NCI-H1436 (cell line): Measurements from ENCODE around the gene RBL1.
"Not testable (repeated sequence)": the region's sequence is repeated elsewhere in the genome, so short reads cannot be mapped to it uniquely, and the experiment has no call there.

ENCODE experiments used
- DNase-seq: peaks from one replicate; lab custom pipeline; 2025; lab: John Stamatoyannopoulos, UW

The RBL1 gene

GRCh38 chr20:37075932-37076685 is 19.7 kb downstream of the RBL1 start:
- no peak for DNase-seq

GRCh38 chr20:37072293-37073196 is 23.3 kb downstream of the RBL1 start:
- no peak for DNase-seq

GRCh38 chr20:37071481-37071911 is 24.3 kb downstream of the RBL1 start:
- DNase-seq: no peak

GRCh38 chr20:37069563-37069962 is 26.2 kb downstream of the RBL1 start:
- not testable (repeated sequence) for DNase-seq

GRCh38 chr20:37066168-37066567 is 29.6 kb downstream of the RBL1 start:
- no peak for DNase-seq

- no peak for DNase-seq
Observed at GRCh38 chr20:37055276-37055675, 40.5 kb downstream of the RBL1 start.

GRCh38 chr20:37053230-37053950 is 42.4 kb downstream of the RBL1 start:
- no peak for DNase-seq

- DNase-seq: no peak
Observed at GRCh38 chr20:37042986-37043972, 52.5 kb downstream of the RBL1 start.

GRCh38 chr20:37039366-37039765 is 56.4 kb downstream of the RBL1 start:
- not testable (repeated sequence) for DNase-seq

- no peak for DNase-seq
Observed at GRCh38 chr20:37032077-37032476, 63.7 kb downstream of the RBL1 start.

- DNase-seq: no peak
Observed at GRCh38 chr20:37020636-37021035, 75.2 kb downstream of the RBL1 start.

GRCh38 chr20:37012631-37013030 is 83.2 kb downstream of the RBL1 start:
- not testable (repeated sequence) for DNase-seq

GRCh38 chr20:37011858-37012257 is 83.9 kb downstream of the RBL1 start:
- not testable (repeated sequence) for DNase-seq

- no peak for DNase-seq
Observed at GRCh38 chr20:37011147-37011546, 84.7 kb downstream of the RBL1 start.

GRCh38 chr20:37007898-37008649 is 87.7 kb downstream of the RBL1 start:
- DNase-seq: no peak

- DNase-seq: not testable (repeated sequence)
Observed at GRCh38 chr20:37005062-37005942, 90.5 kb downstream of the RBL1 start.

GRCh38 chr20:37001634-37002033 is 94.2 kb downstream of the RBL1 start:
- not testable (repeated sequence) for DNase-seq

- DNase-seq: not testable (repeated sequence)
Observed at GRCh38 chr20:37000171-37000570, 95.6 kb downstream of the RBL1 start.

GRCh38 chr20:36998652-36999051 is 97.1 kb downstream of the RBL1 start:
- no peak for DNase-seq
